ENCODE measurements around the gene PTPRM. TPM values are rescaled to one million over a fixed set of nuclear protein-coding genes. Genes with fewer than 3 reads are reported as not detected.

PTPRM gene
- total and polyA plus RNA-seq, 2 experiments from 2014 or later: 30.9 to 62.8 TPM

GRCh38 chr18:7803956-7804469 is 236.9 kb downstream of the PTPRM start:
- H3K27ac ChIP-seq: no peak overlapping the region
- no peak overlapping the region for H3K9ac ChIP-seq
- H3K36me3 ChIP-seq (ENCODE audit: low read depth): no peaks in the 10 kb centered on the region
- no peaks in the 10 kb centered on the region for H3K9me2 ChIP-seq (ENCODE audit: insufficient read depth)
- no peak overlapping the region for H3K4me3 ChIP-seq
- DNase-seq: no peak
- WGBS, 2 experiments (ENCODE audit: low coverage in 1 of 2, low lambda C conversion rate in 2 of 2, missing lambda C conversion rate in 2 of 2): 95 to 96% methylated on average over 4 of the region's 4 CpGs
- no peak overlapping the region for H2AFZ ChIP-seq
- no peak overlapping the region for H3K4me2 ChIP-seq (ENCODE audit: unreplicated experiment)
- TF ChIP-seq EZH2 (IDR thresholded peaks at IDR 0.05; ENCODE audit: insufficient read depth, poor library complexity, severe bottlenecking): no peak
- TF ChIP-seq EZH2phosphoT487 (IDR thresholded peaks at IDR 0.05; ENCODE audit: insufficient read depth, low read depth): no peak
- no peaks in the 10 kb centered on the region for H3K9me3 ChIP-seq (ENCODE audit: low read depth)
- H3K4me1 ChIP-seq (ENCODE audit: insufficient read depth): no peaks in the 10 kb centered on the region
- in situ Hi-C loops (cut with MboI): no loop called here
- H3F3A ChIP-seq (ENCODE audit: insufficient read depth): no peaks in the 10 kb centered on the region
- H4K20me1 ChIP-seq (ENCODE audit: insufficient read depth): no peaks in the 10 kb centered on the region
- H3K27me3 ChIP-seq (replicated peaks; ENCODE audit: insufficient read depth): no peaks in the 10 kb centered on the region
- no peaks in the 10 kb centered on the region for H3K79me2 ChIP-seq (ENCODE audit: insufficient read depth)

- Histone ChIP-seq H3K36me3 (ENCODE audit: low read depth) (no peaks in the 10 kb centered on the region), H4K20me1 (ENCODE audit: insufficient read depth) (no peaks in the 10 kb centered on the region), H3K4me1 (ENCODE audit: insufficient read depth) (no peaks in the 10 kb centered on the region), H3K27ac (no peak overlapping the region), H3K79me2 (ENCODE audit: insufficient read depth) (no peaks in the 10 kb centered on the region), H3K9me3 (ENCODE audit: low read depth) (no peaks in the 10 kb centered on the region), H3K27me3 (replicated peaks; ENCODE audit: insufficient read depth) (no peaks in the 10 kb centered on the region), H3K4me3 (no peak overlapping the region), H3K9ac (no peak overlapping the region), H3F3A (ENCODE audit: insufficient read depth) (no peaks in the 10 kb centered on the region), H3K4me2 (ENCODE audit: unreplicated experiment) (no peak overlapping the region), H2AFZ (no peak overlapping the region), H3K9me2 (ENCODE audit: insufficient read depth) (no peaks in the 10 kb centered on the region)
- WGBS, 2 experiments (ENCODE audit: low coverage in 1 of 2, low lambda C conversion rate in 2 of 2, missing lambda C conversion rate in 2 of 2): 79 to 83% methylated on average over 2 of the region's 2 CpGs
- in situ Hi-C loops (cut with MboI): no loop called here
- TF ChIP-seq EZH2 (IDR thresholded peaks at IDR 0.05; ENCODE audit: insufficient read depth, poor library complexity, severe bottlenecking): no peak
- no peak for TF ChIP-seq EZH2phosphoT487 (IDR thresholded peaks at IDR 0.05; ENCODE audit: insufficient read depth, low read depth)
- DNase-seq: no peak
Measured at GRCh38 chr18:7805096-7805495, 238.0 kb downstream of the PTPRM start.

- 91 to 95% methylated on average over 1 of the region's 1 CpG for WGBS, 2 experiments (ENCODE audit: low coverage in 1 of 2, low lambda C conversion rate in 2 of 2, missing lambda C conversion rate in 2 of 2)
- Histone ChIP-seq H3K4me2 (ENCODE audit: unreplicated experiment) (no peak overlapping the region), H3K4me1 (ENCODE audit: insufficient read depth) (no peaks in the 10 kb centered on the region), H3K27me3 (replicated peaks; ENCODE audit: insufficient read depth) (no peaks in the 10 kb centered on the region), H3K9ac (no peak overlapping the region), H3K36me3 (ENCODE audit: low read depth) (no peaks in the 10 kb centered on the region), H3K9me3 (ENCODE audit: low read depth) (no peaks in the 10 kb centered on the region), H2AFZ (no peak overlapping the region), H3K27ac (no peak overlapping the region), H3K9me2 (ENCODE audit: insufficient read depth) (no peaks in the 10 kb centered on the region), H3F3A (ENCODE audit: insufficient read depth) (no peaks in the 10 kb centered on the region), H3K4me3 (no peak overlapping the region), H3K79me2 (ENCODE audit: insufficient read depth) (no peaks in the 10 kb centered on the region), H4K20me1 (ENCODE audit: insufficient read depth) (no peaks in the 10 kb centered on the region)
- in situ Hi-C loops (cut with MboI): no loop called here
- DNase-seq: no peak
- TF ChIP-seq EZH2phosphoT487 (IDR thresholded peaks at IDR 0.05; ENCODE audit: insufficient read depth, low read depth) (no peak), EZH2 (IDR thresholded peaks at IDR 0.05; ENCODE audit: insufficient read depth, poor library complexity, severe bottlenecking) (no peak)
Measured at GRCh38 chr18:7805880-7806279, 238.8 kb downstream of the PTPRM start.

GRCh38 chr18:7807936-7808453 is 240.9 kb downstream of the PTPRM start:
- Histone ChIP-seq H3K27ac (no peak overlapping the region), H4K20me1 (ENCODE audit: insufficient read depth) (no peaks in the 10 kb centered on the region), H3K4me3 (no peak overlapping the region), H3K79me2 (ENCODE audit: insufficient read depth) (no peaks in the 10 kb centered on the region), H3K27me3 (replicated peaks; ENCODE audit: insufficient read depth) (no peaks in the 10 kb centered on the region), H2AFZ (no peak overlapping the region), H3F3A (ENCODE audit: insufficient read depth) (peaks cover 7% of the 10 kb centered on the region; the same call in 1 of the 2 replicates), H3K4me1 (ENCODE audit: insufficient read depth) (peaks cover 13% of the 10 kb centered on the region), H3K36me3 (ENCODE audit: low read depth) (no peaks in the 10 kb centered on the region), H3K9ac (no peak overlapping the region), H3K9me3 (ENCODE audit: low read depth) (no peaks in the 10 kb centered on the region), H3K4me2 (ENCODE audit: unreplicated experiment) (no peak overlapping the region), H3K9me2 (ENCODE audit: insufficient read depth) (no peaks in the 10 kb centered on the region)
- in situ Hi-C loops (cut with MboI): no loop called here
- no peak for TF ChIP-seq EZH2 (IDR thresholded peaks at IDR 0.05; ENCODE audit: insufficient read depth, poor library complexity, severe bottlenecking)
- TF ChIP-seq EZH2phosphoT487 (IDR thresholded peaks at IDR 0.05; ENCODE audit: insufficient read depth, low read depth): no peak
- WGBS, 2 experiments (ENCODE audit: low coverage in 1 of 2, low lambda C conversion rate in 2 of 2, missing lambda C conversion rate in 2 of 2): 89 to 90% methylated on average over 9 of the region's 9 CpGs
- no peak for DNase-seq
